Measurements from ENCODE around the gene ARHGAP23.

GRCh38 chr17:38459567-38459966 is 31.3 kb downstream of the ARHGAP23 start:
- no peak for TF ChIP-seq CTCF (IDR thresholded peaks at IDR 0.05)
- TF ChIP-seq EP300 (IDR thresholded peaks at IDR 0.05) = no peak
- no peak for TF ChIP-seq POLR2AphosphoS5 (IDR thresholded peaks at IDR 0.05)
